Loucy (cell line): ENCODE measurements around the gene MRPL24.

ENCODE experiments used
- H2AFZ ChIP-seq: fragments of 200-600 bp; sonication (generic); 2 replicates; pipeline ENCODE4 v1.6.0; 2016; ENCODE audit warnings: antibody characterized with exemption, mild to moderate bottlenecking, low read length, moderate library complexity
- H3F3A ChIP-seq: fragments of 200-600 bp; 2 replicates; pipeline ENCODE4 v1.6.0; 2016; ENCODE audit warnings: antibody characterized with exemption, low read depth, mild to moderate bottlenecking
- H3K27me3 ChIP-seq: fragments of 200-600 bp; sonication (generic); 2 replicates; pipeline ENCODE4 v1.6.1; 2014; ENCODE audit warnings: low read length, mild to moderate bottlenecking; ENCODE audit not compliant: insufficient read depth, poor library complexity, severe bottlenecking
- H3K36me3 ChIP-seq: fragments of 200-600 bp; sonication (generic); 2 replicates; pipeline ENCODE4 v1.6.1; 2016; ENCODE audit warnings: low read length; ENCODE audit not compliant: insufficient read depth
- H3K4me1 ChIP-seq: fragments of 200-600 bp; sonication (generic); 2 replicates; pipeline ENCODE4 v1.5.1; 2014; ENCODE audit warnings: low read length, mild to moderate bottlenecking; ENCODE audit not compliant: insufficient read depth, poor library complexity, severe bottlenecking
- H3K4me2 ChIP-seq: fragments of 200-600 bp; sonication (generic); 2 replicates; pipeline ENCODE4 v1.6.0; 2014; ENCODE audit warnings: antibody characterized with exemption, low read length, low read depth, mild to moderate bottlenecking; ENCODE audit not compliant: poor library complexity, severe bottlenecking
- H3K4me3 ChIP-seq: fragments of 200-600 bp; sonication (generic); 2 replicates; pipeline ENCODE4 v1.5.1; 2014; ENCODE audit warnings: low read length, mild to moderate bottlenecking, mixed read lengths; ENCODE audit not compliant: poor library complexity, severe bottlenecking
- H3K79me2 ChIP-seq: fragments of 200-600 bp; sonication (generic); 2 replicates; pipeline ENCODE4 v1.6.1; 2014; ENCODE audit warnings: low read length; ENCODE audit not compliant: insufficient read depth
- H3K9ac ChIP-seq: fragments of 200-600 bp; sonication (generic); 2 replicates; pipeline ENCODE4 v1.6.0; 2014; ENCODE audit warnings: mild to moderate bottlenecking, low read depth, low read length, moderate library complexity; ENCODE audit not compliant: poor library complexity, severe bottlenecking
- H3K9me2 ChIP-seq: fragments of 200-600 bp; sonication (generic); replicated peaks from 2 replicates; pipeline ENCODE4 v1.6.1; 2016; ENCODE audit warnings: low read depth, low read length, mixed read lengths
- H3K9me3 ChIP-seq: fragments of 200-600 bp; sonication (generic); 2 replicates; pipeline ENCODE4 v1.6.1; 2014; ENCODE audit warnings: mild to moderate bottlenecking, antibody characterized with exemption, low read length, low read depth; ENCODE audit not compliant: insufficient read depth
- H4K20me1 ChIP-seq: fragments of 200-600 bp; sonication (generic); 2 replicates; pipeline ENCODE4 v1.6.0; 2014; ENCODE audit warnings: antibody characterized with exemption, low read length, mild to moderate bottlenecking; ENCODE audit not compliant: insufficient read depth, poor library complexity, severe bottlenecking
- EZH2phosphoT487 ChIP-seq: fragments of 200-600 bp; IDR thresholded peaks from 2 replicates; pipeline ENCODE4 v1.6.1; 2018; ENCODE audit warnings: antibody characterized with exemption, mild to moderate bottlenecking, moderate library complexity, borderline replicate concordance
- TF ChIP-seq, protein P1 (sequence below): fragments of 200-600 bp; sonication (generic); conservative IDR thresholded peaks from 2 replicates; pipeline ENCODE4 v1.5.1; 2014; ENCODE audit warnings: mild to moderate bottlenecking, antibody characterized with exemption, low read length

MRPL24 gene

GRCh38 chr1:156717351-156717750 lies 23.5 kb downstream of the MRPL24 start:
- Histone ChIP-seq H3K9ac (no peak overlapping the region), H4K20me1 (no peaks in the 10 kb centered on the region), H3F3A (no peaks in the 10 kb centered on the region), H3K4me1 (no peaks in the 10 kb centered on the region), H3K4me2 (no peak overlapping the region), H3K36me3 (peaks cover 16% of the 10 kb centered on the region; the same call in 1 of the 2 replicates), H3K79me2 (peaks cover 3% of the 10 kb centered on the region; the same call in 1 of the 2 replicates), H3K9me2 (no peaks in the 10 kb centered on the region), H2AFZ (no peak overlapping the region), H3K9me3 (no peaks in the 10 kb centered on the region), H3K27me3 (no peaks in the 10 kb centered on the region), H3K4me3 (no peak overlapping the region)
- TF ChIP-seq, protein P1, sequence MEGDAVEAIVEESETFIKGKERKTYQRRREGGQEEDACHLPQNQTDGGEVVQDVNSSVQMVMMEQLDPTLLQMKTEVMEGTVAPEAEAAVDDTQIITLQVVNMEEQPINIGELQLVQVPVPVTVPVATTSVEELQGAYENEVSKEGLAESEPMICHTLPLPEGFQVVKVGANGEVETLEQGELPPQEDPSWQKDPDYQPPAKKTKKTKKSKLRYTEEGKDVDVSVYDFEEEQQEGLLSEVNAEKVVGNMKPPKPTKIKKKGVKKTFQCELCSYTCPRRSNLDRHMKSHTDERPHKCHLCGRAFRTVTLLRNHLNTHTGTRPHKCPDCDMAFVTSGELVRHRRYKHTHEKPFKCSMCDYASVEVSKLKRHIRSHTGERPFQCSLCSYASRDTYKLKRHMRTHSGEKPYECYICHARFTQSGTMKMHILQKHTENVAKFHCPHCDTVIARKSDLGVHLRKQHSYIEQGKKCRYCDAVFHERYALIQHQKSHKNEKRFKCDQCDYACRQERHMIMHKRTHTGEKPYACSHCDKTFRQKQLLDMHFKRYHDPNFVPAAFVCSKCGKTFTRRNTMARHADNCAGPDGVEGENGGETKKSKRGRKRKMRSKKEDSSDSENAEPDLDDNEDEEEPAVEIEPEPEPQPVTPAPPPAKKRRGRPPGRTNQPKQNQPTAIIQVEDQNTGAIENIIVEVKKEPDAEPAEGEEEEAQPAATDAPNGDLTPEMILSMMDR = no peak
- TF ChIP-seq EZH2phosphoT487 = no peak

DNA sequence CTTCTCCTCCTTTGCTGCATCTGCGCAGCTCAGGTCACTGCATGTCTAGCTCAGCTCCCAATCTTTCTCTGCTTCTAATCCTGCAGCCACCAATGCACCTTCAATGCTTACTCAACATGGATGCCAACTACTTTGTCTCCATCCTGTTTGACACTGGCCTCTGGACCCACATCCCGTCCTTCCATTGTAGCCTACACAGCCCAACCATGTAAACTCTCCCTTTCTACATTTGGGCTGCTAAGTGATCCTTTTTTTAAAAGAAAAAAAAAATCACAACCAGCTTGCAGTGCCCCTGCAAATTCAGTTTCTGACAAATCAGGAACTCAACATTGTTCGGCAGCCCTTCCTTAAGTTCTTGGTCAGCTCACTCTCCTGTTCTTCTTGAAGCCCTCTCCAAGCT lies 26.1 kb downstream of the MRPL24 start:
- no peaks in the 10 kb centered on the region for H4K20me1 ChIP-seq
- H3K4me1 ChIP-seq = no peaks in the 10 kb centered on the region
- H3K4me3 ChIP-seq = no peak overlapping the region
- H3K9ac ChIP-seq = no peak overlapping the region
- H2AFZ ChIP-seq = no peak overlapping the region
- H3F3A ChIP-seq = no peaks in the 10 kb centered on the region
- no peak for TF ChIP-seq EZH2phosphoT487
- TF ChIP-seq, protein P1 = no peak
- no peaks in the 10 kb centered on the region for H3K79me2 ChIP-seq
- no peaks in the 10 kb centered on the region for H3K27me3 ChIP-seq
- no peaks in the 10 kb centered on the region for H3K9me2 ChIP-seq
- H3K4me2 ChIP-seq = no peak overlapping the region
- H3K9me3 ChIP-seq = no peaks in the 10 kb centered on the region
- H3K36me3 ChIP-seq = no peaks in the 10 kb centered on the region

DNA sequence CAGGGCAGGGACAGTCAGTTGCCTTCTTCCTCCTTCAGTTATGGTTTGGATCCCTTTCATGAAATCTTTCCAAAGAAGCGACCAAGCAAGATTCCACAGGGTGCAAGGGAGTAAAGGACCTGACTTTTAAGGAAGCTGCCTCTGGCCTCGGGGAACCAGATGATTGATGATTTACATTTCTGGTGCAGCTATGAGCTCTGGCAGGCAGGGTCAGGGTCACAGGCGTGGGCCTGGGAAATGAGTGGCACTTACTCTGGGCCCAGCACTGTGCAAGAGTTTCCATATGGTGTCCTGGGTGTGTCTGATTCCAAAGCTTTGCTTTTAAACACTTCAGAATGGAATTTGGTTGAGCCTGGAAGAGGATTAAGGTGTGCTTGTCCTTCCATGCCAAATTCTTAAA lies 28.3 kb downstream of the MRPL24 start:
- no peak overlapping the region for H3K4me3 ChIP-seq
- H3K9ac ChIP-seq = no peak overlapping the region
- no peak for TF ChIP-seq EZH2phosphoT487
- TF ChIP-seq, protein P1 = no peak
- H3K36me3 ChIP-seq = no peaks in the 10 kb centered on the region
- no peak overlapping the region for H2AFZ ChIP-seq
- no peaks in the 10 kb centered on the region for H3K27me3 ChIP-seq
- H3K9me2 ChIP-seq = no peaks in the 10 kb centered on the region
- no peaks in the 10 kb centered on the region for H3F3A ChIP-seq
- H4K20me1 ChIP-seq = no peaks in the 10 kb centered on the region
- H3K4me1 ChIP-seq = no peaks in the 10 kb centered on the region
- no peaks in the 10 kb centered on the region for H3K79me2 ChIP-seq
- no peaks in the 10 kb centered on the region for H3K9me3 ChIP-seq
- no peak overlapping the region for H3K4me2 ChIP-seq
